Natural killer cell (primary cell): ENCODE results near the gene NUDCD3. TPM values are rescaled to one million over a fixed set of nuclear protein-coding genes. Genes with fewer than 3 reads are reported as not detected.

Experiments
- ATAC-seq, 3 donors: fragments of 150-1000 bp in 2 of 3; fragments of 200-7000 bp in 1 of 3; cut with Tn5 transposase; 1 replicate in 1 of 3; 2 replicates in 2 of 3; pipeline ENCODE4 v1.10.0; 2021; ENCODE audit warnings: mild to moderate bottlenecking in 2 of 3, moderate library complexity in 2 of 3
- DNase-seq, 2 donors: peaks; one replicate each; pipeline versions ENCODE4 v3.0.0 to v3.0.0-alpha.2; 2013 to 2021; ENCODE audit warnings: mixed read lengths in 1 of 2
- H3K27ac ChIP-seq: one replicate; pipeline ENCODE4 v1.5.1; 2013; ENCODE audit warnings: mild to moderate bottlenecking, low read length
- H3K27me3 ChIP-seq: one replicate; pipeline ENCODE4 v1.6.1; 2013; ENCODE audit warnings: low read length; ENCODE audit not compliant: control insufficient read depth, insufficient read depth
- H3K36me3 ChIP-seq: one replicate; pipeline ENCODE4 v1.6.1; 2013; ENCODE audit warnings: low read length; ENCODE audit not compliant: control insufficient read depth, insufficient read depth
- H3K4me1 ChIP-seq: one replicate; pipeline ENCODE4 v1.6.1; 2013; ENCODE audit warnings: low read length; ENCODE audit not compliant: control insufficient read depth, insufficient read depth
- H3K4me3 ChIP-seq: one replicate; pipeline ENCODE4 v1.5.1; 2013; ENCODE audit warnings: low read length
- H3K9me3 ChIP-seq: one replicate; pipeline ENCODE4 v1.6.1; 2013; ENCODE audit warnings: low read length; ENCODE audit not compliant: control insufficient read depth, insufficient read depth
- H3K27ac Mint-ChIP-seq, 2 donors: one replicate each; pipeline ENCODE4 v1.8.0; 2022; ENCODE audit warnings: mild to moderate bottlenecking in 2 of 2, mixed read lengths in 2 of 2, moderate library complexity in 1 of 2
- H3K27me3 Mint-ChIP-seq, 2 donors: one replicate each; pipeline ENCODE4 v1.8.0; 2022; ENCODE audit warnings: low read depth in 2 of 2, mixed read lengths in 2 of 2
- H3K36me3 Mint-ChIP-seq: one replicate; pipeline ENCODE4 v1.8.0; 2022; ENCODE audit warnings: mixed read lengths
- H3K4me1 Mint-ChIP-seq, 2 donors: one replicate each; pipeline ENCODE4 v1.8.0; 2022; ENCODE audit warnings: mixed read lengths in 2 of 2
- H3K4me3 Mint-ChIP-seq: one replicate; pipeline ENCODE4 v1.8.0; 2022; ENCODE audit warnings: mild to moderate bottlenecking, moderate library complexity, mixed read lengths
- H3K9me3 Mint-ChIP-seq, 2 donors: one replicate each; pipeline ENCODE4 v1.8.0; 2022; ENCODE audit warnings: mixed read lengths in 2 of 2
- CTCF ChIP-seq: fragments of 200-600 bp; IDR thresholded peaks from one replicate; pipeline ENCODE4 v1.8.0; 2022; ENCODE audit warnings: antibody characterized with exemption
- WGBS: methylation state at CpG from one replicate; pipeline ENCODE4 v1.1.7; 2013; ENCODE audit warnings: missing lambda C conversion rate; ENCODE audit not compliant: insufficient coverage; 5-methylcytosine and 5-hydroxymethylcytosine counted together
- intact Hi-C: fragments of 100-400 bp; cut with micrococcal nuclease; formaldehyde crosslinking; loops from one replicate; pipeline ENCODE4 v1.14.2; 2022
- total RNA-seq, 4 donors: library from RNA; stranded (reverse); fragments of 120-200 nt in 1 of 4; gene quantifications; one replicate each; pipeline versions ENCODE4 v1.2.3 to v1.2.4, GENCODE V29; 2013 to 2022

Gene NUDCD3
- total RNA-seq, 3 donors from 2014 or later (not counting 1 experiment from before 2014, with no cell fraction given), result 50.1 to 79.9 (median 68.7) TPM

DNA sequence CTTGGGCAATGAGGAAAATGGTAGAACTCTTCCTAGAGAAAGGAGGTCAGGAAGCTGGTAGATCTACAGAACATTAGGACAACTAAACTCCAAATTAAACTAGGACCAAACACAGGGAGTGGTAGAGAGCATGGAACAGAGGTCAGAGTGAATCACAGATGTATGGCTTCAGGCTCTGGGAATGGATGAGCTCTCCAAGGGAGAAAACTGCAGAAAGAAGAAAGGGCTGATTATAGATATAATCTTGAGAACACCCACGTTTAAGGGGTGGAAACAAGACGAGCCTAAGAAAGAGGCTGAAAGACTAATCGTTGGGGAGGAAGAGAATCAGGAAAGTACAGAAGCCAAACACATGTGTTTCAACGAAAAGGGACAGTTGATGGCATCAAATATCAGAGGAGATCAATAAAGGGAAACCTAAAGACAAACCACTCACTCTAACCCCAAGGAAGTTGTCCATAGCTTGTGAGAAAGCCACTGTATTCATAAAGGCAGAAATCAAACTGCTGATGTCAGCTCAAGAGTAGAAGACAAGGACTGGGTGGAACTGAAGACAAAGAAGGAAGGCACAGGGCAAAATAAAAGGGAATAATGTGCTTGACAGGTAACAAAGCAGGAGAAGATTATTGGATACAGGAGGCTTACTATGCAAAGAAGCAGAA lies 41.4 kb downstream of the NUDCD3 start:
- no peak overlapping the region for H3K27ac ChIP-seq
- intact Hi-C loops, result no loop called here
- peaks cover 14% of the 10 kb centered on the region for H3K36me3 ChIP-seq
- no peak overlapping the region for H3K4me3 ChIP-seq
- peak overlapping the region in 1 of 2 donors; percentile 18 for H3K27ac Mint-ChIP-seq
- no peak for TF ChIP-seq CTCF
- ATAC-seq (no peak), DNase-seq (no peak)
- H3K4me3 Mint-ChIP-seq, result no peak overlapping the region
- no peaks in the 10 kb centered on the region for H3K9me3 ChIP-seq
- H3K4me1 ChIP-seq, result no peaks in the 10 kb centered on the region
- peaks cover 37 to 40% of the 10 kb centered on the region in 2 donors for H3K4me1 Mint-ChIP-seq
- no peaks in the 10 kb centered on the region for H3K27me3 Mint-ChIP-seq
- WGBS, result 87% methylated on average over 4 of the region's 4 CpGs
- no peaks in the 10 kb centered on the region for H3K9me3 Mint-ChIP-seq
- no peaks in the 10 kb centered on the region for H3K27me3 ChIP-seq
- no peaks in the 10 kb centered on the region for H3K36me3 Mint-ChIP-seq

DNA sequence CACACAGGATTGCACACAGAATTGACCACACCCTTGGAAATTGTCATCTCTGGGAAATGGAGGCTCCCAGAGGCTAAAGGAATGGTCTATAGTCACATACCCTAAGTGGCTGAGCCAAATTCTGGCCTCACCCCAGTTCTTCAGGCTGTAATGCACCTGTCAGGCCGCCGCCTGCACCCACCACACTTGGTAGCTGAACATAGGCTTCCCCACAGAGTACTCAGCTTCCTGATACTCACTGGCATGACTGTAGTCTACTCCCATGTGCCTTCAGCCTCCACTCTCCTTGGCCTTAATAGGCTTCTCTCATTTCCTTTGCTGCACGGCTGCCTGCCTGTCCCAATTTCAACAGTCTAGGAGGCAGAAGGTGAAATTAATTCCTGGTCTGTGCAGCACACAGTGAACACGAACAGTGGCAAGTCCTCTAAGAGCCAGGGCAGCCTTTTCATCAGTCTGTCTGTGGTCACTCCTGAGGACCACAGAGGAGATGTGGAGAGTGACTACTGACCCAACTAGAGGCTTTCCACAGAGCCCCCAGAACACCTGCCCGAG lies 42.5 kb downstream of the NUDCD3 start:
- H3K36me3 Mint-ChIP-seq, result no peaks in the 10 kb centered on the region
- no peaks in the 10 kb centered on the region for H3K27me3 Mint-ChIP-seq
- no peak overlapping the region for H3K4me3 Mint-ChIP-seq
- H3K9me3 Mint-ChIP-seq, result no peaks in the 10 kb centered on the region
- Histone ChIP-seq H3K4me3 (no peak overlapping the region), H3K27ac (no peak overlapping the region), H3K36me3 (peaks cover 14% of the 10 kb centered on the region), H3K27me3 (no peaks in the 10 kb centered on the region), H3K9me3 (no peaks in the 10 kb centered on the region), H3K4me1 (no peaks in the 10 kb centered on the region)
- ATAC-seq, result no peak
- DNase-seq, result no peak
- H3K4me1 Mint-ChIP-seq, result peaks cover 37 to 40% of the 10 kb centered on the region in 2 donors
- TF ChIP-seq CTCF, result no peak
- intact Hi-C loops, result no loop called here
- no peak overlapping the region for H3K27ac Mint-ChIP-seq
- 95% methylated on average over 4 of the region's 5 CpGs for WGBS

GRCh38 chr7:44445986-44446671 lies 44.3 kb downstream of the NUDCD3 start:
- Histone ChIP-seq H3K9me3 (no peaks in the 10 kb centered on the region), H3K4me1 (no peaks in the 10 kb centered on the region), H3K4me3 (no peak overlapping the region), H3K27ac (no peak overlapping the region), H3K36me3 (peaks cover 11% of the 10 kb centered on the region), H3K27me3 (no peaks in the 10 kb centered on the region)
- WGBS, result 95% methylated on average over 2 of the region's 2 CpGs
- Mint-ChIP-seq H3K36me3 (no peaks in the 10 kb centered on the region), H3K9me3 (no peaks in the 10 kb centered on the region), H3K27ac (no peak overlapping the region), H3K27me3 (no peaks in the 10 kb centered on the region), H3K4me1 (peaks cover 41 to 47% of the 10 kb centered on the region in 2 donors), H3K4me3 (no peak overlapping the region)
- intact Hi-C loops, result no loop called here
- ATAC-seq (no peak), DNase-seq (no peak)
- no peak for TF ChIP-seq CTCF
